PC-9 (cell line): ENCODE measurements around the gene PRR20D. TPM values are rescaled to one million over a fixed set of nuclear protein-coding genes. Genes with fewer than 3 reads are reported as not detected.
"Not testable (repeated sequence)": the region's sequence is repeated elsewhere in the genome, so short reads cannot be mapped to it uniquely, and the experiment has no call there.

Experiments used
- Bru-seq: library from RNA; stranded (reverse); fragments of 400-500 nt; gene quantifications from one replicate; lab custom pipeline; 2021; lab: Mats Ljungman, UMichigan
- BruChase-seq, 2 experiments: library from RNA; stranded (reverse); fragments of 400-500 nt; gene quantifications; one replicate each; lab custom pipeline; 2021; lab: Mats Ljungman, UMichigan
- BruUV-seq: library from RNA; stranded (reverse); fragments of 400-500 nt; replicated peaks from 2 replicates; lab custom pipeline; 2021; lab: Mats Ljungman, UMichigan
- CTCF ChIA-PET: fragments of 300-600 bp; sonication (Branson Sonifier 250); formaldehyde crosslinking; loops from one replicate; lab custom pipeline; 2022; ENCODE audit warnings: antibody characterized with exemption; lab: Charles Lee
- POLR2A ChIA-PET: fragments of 300-600 bp; sonication (Branson Sonifier 250); formaldehyde crosslinking; loops from one replicate; lab custom pipeline; 2022; ENCODE audit warnings: antibody characterized with exemption; ENCODE audit not compliant: unreplicated experiment; lab: Charles Lee
- DNase-seq, 2 experiments: peaks; one replicate each; pipeline versions ENCODE4 v3.0.0 to v3.0.0-alpha.2; 2015 to 2022; ENCODE audit warnings: mixed read lengths in 1 of 2
- H2AFZ ChIP-seq: fragments of 200-600 bp; sonication (generic); 2 replicates; pipeline ENCODE4 v1.8.1; 2017; ENCODE audit warnings: antibody characterized with exemption
- H3F3A ChIP-seq: fragments of 200-600 bp; sonication (generic); 2 replicates; pipeline ENCODE4 v1.8.1; 2017; ENCODE audit warnings: antibody characterized with exemption, mild to moderate bottlenecking, low read depth; ENCODE audit not compliant: insufficient read depth
- H3K27ac ChIP-seq: fragments of 200-600 bp; sonication (generic); 2 replicates; pipeline ENCODE4 v1.6.1; 2016; ENCODE audit warnings: mixed run types
- H3K27me3 ChIP-seq: fragments of 200-600 bp; sonication (generic); 2 replicates; pipeline ENCODE4 v1.6.1; 2016; ENCODE audit warnings: low read depth, mixed run types; ENCODE audit not compliant: insufficient read depth
- H3K36me3 ChIP-seq: fragments of 200-600 bp; sonication (generic); 2 replicates; pipeline ENCODE4 v1.6.1; 2016; ENCODE audit warnings: low read depth, mixed run types
- H3K4me1 ChIP-seq: fragments of 200-600 bp; sonication (generic); replicated peaks from 2 replicates; pipeline ENCODE4 v1.6.1; 2016; ENCODE audit warnings: mixed run types; ENCODE audit not compliant: insufficient read depth
- H3K4me2 ChIP-seq: fragments of 200-600 bp; sonication (generic); 2 replicates; pipeline ENCODE4 v1.6.1; 2017; ENCODE audit warnings: mixed run types
- H3K4me3 ChIP-seq: fragments of 200-600 bp; sonication (generic); 2 replicates; pipeline ENCODE4 v1.6.1; 2016; ENCODE audit warnings: mixed run types
- H3K79me2 ChIP-seq: fragments of 200-600 bp; sonication (generic); 2 replicates; pipeline ENCODE4 v1.6.1; 2017; ENCODE audit warnings: low read depth, mixed run types
- H3K9me2 ChIP-seq: fragments of 200-600 bp; sonication (generic); 2 replicates; pipeline ENCODE4 v1.8.1; 2017; ENCODE audit warnings: mild to moderate bottlenecking; ENCODE audit not compliant: insufficient read depth
- H3K9me3 ChIP-seq: fragments of 200-600 bp; sonication (generic); 2 replicates; pipeline ENCODE4 v1.8.1; 2016; ENCODE audit warnings: low read depth; ENCODE audit not compliant: insufficient read depth
- H4K20me1 ChIP-seq: fragments of 200-600 bp; sonication (generic); 2 replicates; pipeline ENCODE4 v1.8.1; 2017; ENCODE audit not compliant: insufficient read depth
- CTCF ChIP-seq: fragments of 200-600 bp; sonication (generic); conservative IDR thresholded peaks from 2 replicates; pipeline ENCODE4 v1.6.1; 2017; ENCODE audit warnings: mixed run types, antibody characterized with exemption, mild to moderate bottlenecking, moderate library complexity
- EZH2 ChIP-seq: fragments of 200-600 bp; sonication (generic); IDR thresholded peaks from 2 replicates; pipeline ENCODE4 v1.8.0; 2017; ENCODE audit warnings: antibody characterized with exemption, low read depth
- intact Hi-C: fragments of 100-400 bp; cut with micrococcal nuclease; formaldehyde crosslinking; loops from one replicate; pipeline ENCODE4 v1.10.0; 2022; ENCODE audit not compliant: unreplicated experiment
- long read RNA-seq: library from polyadenylated mRNA; stranded (forward); transcript quantifications from one replicate; pipeline ENCODE4 v2.0.0, GENCODE V29; 2022
- total RNA-seq: library from RNA; stranded (reverse); gene quantifications from 2 replicates; pipeline ENCODE4 v1.2.3, GENCODE V29; 2021

PRR20D gene
- total RNA-seq: not detected in 2 replicates
- Bru-seq, nascent RNA: not detected
- BruChase-seq, experiment 1, labeled RNA remaining after a 2-hour chase: not detected
- BruChase-seq, experiment 2, labeled RNA remaining after a 6-hour chase: not detected
- long read RNA-seq: 0 reads

GRCh38 chr13:57160332-57160731 is at the start of gene PRR20D:
PRR20D (plus strand) TSS chr13:57160632; CDS start chr13:57161019, 387 bp downstream.
- H3K9me2 ChIP-seq, H4K20me1 ChIP-seq, H3K79me2 ChIP-seq, H2AFZ ChIP-seq, CTCF ChIA-PET, POLR2A ChIA-PET, H3K4me1 ChIP-seq, H3K27ac ChIP-seq, H3F3A ChIP-seq, H3K4me2 ChIP-seq, H3K36me3 ChIP-seq, H3K27me3 ChIP-seq, DNase-seq, BruUV-seq, H3K9me3 ChIP-seq, H3K4me3 ChIP-seq, intact Hi-C loops: not testable (repeated sequence)

GRCh38 chr13:57114945-57115344 is 45.5 kb upstream of the PRR20D start:
- Histone ChIP-seq H3K4me3 (no peak overlapping the region), H3F3A (no peaks in the 10 kb centered on the region), H3K27ac (no peak overlapping the region), H3K4me2 (no peak overlapping the region), H3K36me3 (no peaks in the 10 kb centered on the region), H3K79me2 (no peaks in the 10 kb centered on the region), H3K9me2 (no peaks in the 10 kb centered on the region), H2AFZ (no peak overlapping the region), H3K27me3 (no peaks in the 10 kb centered on the region), H3K9me3 (no peaks in the 10 kb centered on the region), H4K20me1 (no peaks in the 10 kb centered on the region), H3K4me1 (no peaks in the 10 kb centered on the region)
- intact Hi-C loops: no loop called here
- CTCF ChIA-PET: no interaction called here
- no TSS peak for BruUV-seq
- DNase-seq: no peak
- POLR2A ChIA-PET: no interaction called here
- TF ChIP-seq CTCF (no peak), EZH2 (no peak)

GRCh38 chr13:57123681-57124080 is 36.8 kb upstream of the PRR20D start:
- no TSS peak for BruUV-seq
- no peak overlapping the region for H3K4me2 ChIP-seq
- H3K36me3 ChIP-seq: no peaks in the 10 kb centered on the region
- H3K79me2 ChIP-seq: no peaks in the 10 kb centered on the region
- POLR2A ChIA-PET: no interaction called here
- no peaks in the 10 kb centered on the region for H3K4me1 ChIP-seq
- no peaks in the 10 kb centered on the region for H3K9me2 ChIP-seq
- TF ChIP-seq EZH2: no peak
- no peak for TF ChIP-seq CTCF
- H3K9me3 ChIP-seq: no peaks in the 10 kb centered on the region
- no peaks in the 10 kb centered on the region for H3F3A ChIP-seq
- no peaks in the 10 kb centered on the region for H3K27me3 ChIP-seq
- intact Hi-C loops: no loop called here
- no peak overlapping the region for H2AFZ ChIP-seq
- H4K20me1 ChIP-seq: no peaks in the 10 kb centered on the region
- H3K27ac ChIP-seq: no peak overlapping the region
- H3K4me3 ChIP-seq: no peak overlapping the region
- CTCF ChIA-PET: no interaction called here
- DNase-seq: no peak

- H3K27me3 ChIP-seq: no peaks in the 10 kb centered on the region
- no peak overlapping the region for H3K4me2 ChIP-seq
- H3K9me2 ChIP-seq: no peaks in the 10 kb centered on the region; the same call in 1 of the 2 replicates
- intact Hi-C loops: no loop called here
- no peaks in the 10 kb centered on the region for H3K4me1 ChIP-seq
- ChIA-PET CTCF (no interaction called here), POLR2A (no interaction called here)
- H4K20me1 ChIP-seq: no peaks in the 10 kb centered on the region
- H3K4me3 ChIP-seq: no peak overlapping the region
- BruUV-seq: no TSS peak
- TF ChIP-seq CTCF: no peak
- no peak for TF ChIP-seq EZH2
- no peak for DNase-seq
- H3K36me3 ChIP-seq: no peaks in the 10 kb centered on the region
- H2AFZ ChIP-seq: no peak overlapping the region
- H3K27ac ChIP-seq: no peak overlapping the region
- no peaks in the 10 kb centered on the region for H3K9me3 ChIP-seq
- H3F3A ChIP-seq: no peaks in the 10 kb centered on the region
- no peaks in the 10 kb centered on the region for H3K79me2 ChIP-seq
These were observed 31.5 kb upstream of the PRR20D start for GRCh38 chr13:57128909-57129308.
